Measurements from ENCODE around the gene SLC6A19. TPM values are rescaled to one million over a fixed set of nuclear protein-coding genes. Genes with fewer than 3 reads are reported as not detected.

Gene SLC6A19
- polyA plus RNA-seq, 2 donors = not detected

GRCh38 chr5:1172007-1172581 lies 29.3 kb upstream of the SLC6A19 start:
- Histone ChIP-seq H3K27ac (ENCODE audit: low read depth in 2 of 2, low read length in 1 of 2) (no peak overlapping the region), H3K36me3 (ENCODE audit: control insufficient read depth in 2 of 2, insufficient read depth in 2 of 2, low read length in 1 of 2) (no peaks in the 10 kb centered on the region), H3K9me3 (ENCODE audit: control insufficient read depth in 2 of 2, insufficient read depth in 1 of 2, low read depth in 1 of 2, low read length in 1 of 2) (no peaks in the 10 kb centered on the region), H3K27me3 (ENCODE audit: control insufficient read depth in 1 of 2, insufficient read depth in 2 of 2, low read length in 2 of 2) (no peaks in the 10 kb centered on the region), H3K4me1 (ENCODE audit: control insufficient read depth in 2 of 2, insufficient read depth in 2 of 2, low read length in 1 of 2) (no peaks in the 10 kb centered on the region), H3K4me3 (ENCODE audit: low read depth in 1 of 2, low read length in 2 of 2) (no peak overlapping the region)
- 91 to 93% methylated on average over 20 of the region's 20 CpGs for WGBS, 2 donors

GRCh38 chr5:1172670-1173404 lies 28.6 kb upstream of the SLC6A19 start:
- 85 to 90% methylated on average over 22 of the region's 22 CpGs for WGBS, 2 donors
- Histone ChIP-seq H3K27me3 (ENCODE audit: control insufficient read depth in 1 of 2, insufficient read depth in 2 of 2, low read length in 2 of 2) (no peaks in the 10 kb centered on the region), H3K4me3 (ENCODE audit: low read depth in 1 of 2, low read length in 2 of 2) (no peak overlapping the region), H3K9me3 (ENCODE audit: control insufficient read depth in 2 of 2, insufficient read depth in 1 of 2, low read depth in 1 of 2, low read length in 1 of 2) (no peaks in the 10 kb centered on the region), H3K4me1 (ENCODE audit: control insufficient read depth in 2 of 2, insufficient read depth in 2 of 2, low read length in 1 of 2) (no peaks in the 10 kb centered on the region), H3K27ac (ENCODE audit: low read depth in 2 of 2, low read length in 1 of 2) (no peak overlapping the region), H3K36me3 (ENCODE audit: control insufficient read depth in 2 of 2, insufficient read depth in 2 of 2, low read length in 1 of 2) (no peaks in the 10 kb centered on the region)

- Histone ChIP-seq H3K36me3 (ENCODE audit: control insufficient read depth in 2 of 2, insufficient read depth in 2 of 2, low read length in 1 of 2) (no peaks in the 10 kb centered on the region), H3K27me3 (ENCODE audit: control insufficient read depth in 1 of 2, insufficient read depth in 2 of 2, low read length in 2 of 2) (no peaks in the 10 kb centered on the region), H3K4me3 (ENCODE audit: low read depth in 1 of 2, low read length in 2 of 2) (no peak overlapping the region), H3K9me3 (ENCODE audit: control insufficient read depth in 2 of 2, insufficient read depth in 1 of 2, low read depth in 1 of 2, low read length in 1 of 2) (no peaks in the 10 kb centered on the region), H3K4me1 (ENCODE audit: control insufficient read depth in 2 of 2, insufficient read depth in 2 of 2, low read length in 1 of 2) (no peaks in the 10 kb centered on the region), H3K27ac (ENCODE audit: low read depth in 2 of 2, low read length in 1 of 2) (no peak overlapping the region)
- 88 to 91% methylated on average over 20 to 21 of the region's 21 CpGs for WGBS, 2 donors
These were observed 27.8 kb upstream of the SLC6A19 start for GRCh38 chr5:1173485-1174070.

DNA sequence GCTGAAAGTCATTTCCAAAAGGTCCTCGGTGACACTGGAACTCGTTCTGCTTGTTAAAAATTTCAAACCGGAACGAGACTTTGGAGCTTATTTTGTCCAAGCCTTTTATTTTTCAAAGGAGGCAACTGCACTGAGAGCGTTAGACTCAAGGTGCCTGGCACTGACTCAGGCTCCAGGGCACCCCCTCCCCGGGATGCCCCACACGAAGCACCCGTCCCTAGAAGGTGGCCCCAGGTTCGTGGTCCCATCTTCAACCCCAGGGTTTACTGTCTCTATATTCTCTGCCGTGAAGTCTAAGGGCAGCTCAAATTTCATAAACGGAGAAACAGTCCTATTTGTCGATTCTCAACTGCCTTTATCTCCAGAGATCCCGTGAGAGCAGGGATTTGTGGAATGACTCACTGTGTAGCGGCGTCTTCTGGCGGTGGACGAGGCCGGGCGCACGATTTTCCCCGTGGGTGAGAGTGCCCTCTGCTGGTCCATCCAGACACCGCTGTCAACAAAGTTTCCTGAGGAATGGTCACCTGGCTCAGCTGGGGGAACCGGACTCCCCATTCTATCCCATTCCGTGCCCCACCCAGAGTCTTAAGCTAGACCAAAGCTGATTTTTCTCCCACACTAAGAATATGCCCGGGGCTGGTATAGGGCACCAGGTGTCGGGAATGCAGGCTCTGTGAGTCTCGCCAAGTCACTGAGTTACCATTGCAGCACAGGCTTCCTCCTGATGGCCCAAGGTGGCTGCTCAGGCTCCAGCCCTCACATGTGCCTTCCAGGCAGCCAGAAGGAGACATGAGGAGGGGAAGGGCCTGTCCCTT lies 27.1 kb upstream of the SLC6A19 start:
- Histone ChIP-seq H3K27me3 (ENCODE audit: control insufficient read depth in 1 of 2, insufficient read depth in 2 of 2, low read length in 2 of 2) (no peaks in the 10 kb centered on the region), H3K36me3 (ENCODE audit: control insufficient read depth in 2 of 2, insufficient read depth in 2 of 2, low read length in 1 of 2) (no peaks in the 10 kb centered on the region), H3K4me1 (ENCODE audit: control insufficient read depth in 2 of 2, insufficient read depth in 2 of 2, low read length in 1 of 2) (no peaks in the 10 kb centered on the region), H3K4me3 (ENCODE audit: low read depth in 1 of 2, low read length in 2 of 2) (no peak overlapping the region), H3K9me3 (ENCODE audit: control insufficient read depth in 2 of 2, insufficient read depth in 1 of 2, low read depth in 1 of 2, low read length in 1 of 2) (no peaks in the 10 kb centered on the region), H3K27ac (ENCODE audit: low read depth in 2 of 2, low read length in 1 of 2) (no peak overlapping the region)
- WGBS, 2 donors = 35% methylated on average over 27 of the region's 27 CpGs

- 88 to 89% methylated on average over 8 of the region's 8 CpGs for WGBS, 2 donors
- H3K4me1 ChIP-seq (ENCODE audit: control insufficient read depth in 2 of 2, insufficient read depth in 2 of 2, low read length in 1 of 2) = no peaks in the 10 kb centered on the region
- H3K27me3 ChIP-seq (ENCODE audit: control insufficient read depth in 1 of 2, insufficient read depth in 2 of 2, low read length in 2 of 2) = no peaks in the 10 kb centered on the region
- no peaks in the 10 kb centered on the region for H3K36me3 ChIP-seq (ENCODE audit: control insufficient read depth in 2 of 2, insufficient read depth in 2 of 2, low read length in 1 of 2)
- H3K4me3 ChIP-seq (ENCODE audit: low read depth in 1 of 2, low read length in 2 of 2) = no peak overlapping the region
- no peaks in the 10 kb centered on the region for H3K9me3 ChIP-seq (ENCODE audit: control insufficient read depth in 2 of 2, insufficient read depth in 1 of 2, low read depth in 1 of 2, low read length in 1 of 2)
- H3K27ac ChIP-seq (ENCODE audit: low read depth in 2 of 2, low read length in 1 of 2) = no peak overlapping the region
These were observed 26.4 kb upstream of the SLC6A19 start for GRCh38 chr5:1175015-1175414.

DNA sequence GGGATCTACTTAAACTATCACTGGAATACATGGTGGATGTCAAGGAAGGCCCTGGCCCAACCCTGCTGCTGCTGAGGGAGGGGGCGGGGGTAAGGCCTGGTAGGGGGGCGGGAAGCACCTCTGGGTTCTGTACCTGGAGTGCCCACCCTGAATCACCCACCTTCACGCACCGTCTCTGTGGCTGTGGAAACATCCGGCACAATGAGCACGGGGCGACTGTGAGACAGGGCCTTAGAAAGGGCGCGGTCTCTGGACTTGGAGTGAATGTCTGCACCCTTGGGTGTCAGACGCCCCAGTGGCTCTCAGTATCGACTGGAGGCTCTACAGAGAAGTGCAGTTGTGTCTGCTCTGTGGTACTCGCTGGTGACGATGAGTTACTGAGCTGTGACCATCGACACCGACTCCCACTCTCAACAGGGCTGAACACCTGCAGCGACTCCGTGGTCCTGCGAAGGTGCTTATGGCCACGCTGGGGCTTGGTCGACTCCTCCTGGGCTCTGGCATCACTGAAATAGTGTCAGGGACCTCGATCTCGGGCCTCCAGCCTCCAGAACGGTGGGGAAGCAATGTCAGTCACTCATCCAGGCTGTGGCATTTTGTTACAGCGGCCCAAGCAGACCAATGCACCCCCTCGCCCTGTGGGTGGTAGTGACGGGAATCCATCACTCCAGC lies 25.5 kb upstream of the SLC6A19 start:
- 90 to 93% methylated on average over 26 of the region's 26 CpGs for WGBS, 2 donors
- Histone ChIP-seq H3K27me3 (ENCODE audit: control insufficient read depth in 1 of 2, insufficient read depth in 2 of 2, low read length in 2 of 2) (no peaks in the 10 kb centered on the region), H3K27ac (ENCODE audit: low read depth in 2 of 2, low read length in 1 of 2) (no peak overlapping the region), H3K4me1 (ENCODE audit: control insufficient read depth in 2 of 2, insufficient read depth in 2 of 2, low read length in 1 of 2) (no peaks in the 10 kb centered on the region), H3K4me3 (ENCODE audit: low read depth in 1 of 2, low read length in 2 of 2) (no peak overlapping the region), H3K36me3 (ENCODE audit: control insufficient read depth in 2 of 2, insufficient read depth in 2 of 2, low read length in 1 of 2) (no peaks in the 10 kb centered on the region), H3K9me3 (ENCODE audit: control insufficient read depth in 2 of 2, insufficient read depth in 1 of 2, low read depth in 1 of 2, low read length in 1 of 2) (no peaks in the 10 kb centered on the region)

DNA sequence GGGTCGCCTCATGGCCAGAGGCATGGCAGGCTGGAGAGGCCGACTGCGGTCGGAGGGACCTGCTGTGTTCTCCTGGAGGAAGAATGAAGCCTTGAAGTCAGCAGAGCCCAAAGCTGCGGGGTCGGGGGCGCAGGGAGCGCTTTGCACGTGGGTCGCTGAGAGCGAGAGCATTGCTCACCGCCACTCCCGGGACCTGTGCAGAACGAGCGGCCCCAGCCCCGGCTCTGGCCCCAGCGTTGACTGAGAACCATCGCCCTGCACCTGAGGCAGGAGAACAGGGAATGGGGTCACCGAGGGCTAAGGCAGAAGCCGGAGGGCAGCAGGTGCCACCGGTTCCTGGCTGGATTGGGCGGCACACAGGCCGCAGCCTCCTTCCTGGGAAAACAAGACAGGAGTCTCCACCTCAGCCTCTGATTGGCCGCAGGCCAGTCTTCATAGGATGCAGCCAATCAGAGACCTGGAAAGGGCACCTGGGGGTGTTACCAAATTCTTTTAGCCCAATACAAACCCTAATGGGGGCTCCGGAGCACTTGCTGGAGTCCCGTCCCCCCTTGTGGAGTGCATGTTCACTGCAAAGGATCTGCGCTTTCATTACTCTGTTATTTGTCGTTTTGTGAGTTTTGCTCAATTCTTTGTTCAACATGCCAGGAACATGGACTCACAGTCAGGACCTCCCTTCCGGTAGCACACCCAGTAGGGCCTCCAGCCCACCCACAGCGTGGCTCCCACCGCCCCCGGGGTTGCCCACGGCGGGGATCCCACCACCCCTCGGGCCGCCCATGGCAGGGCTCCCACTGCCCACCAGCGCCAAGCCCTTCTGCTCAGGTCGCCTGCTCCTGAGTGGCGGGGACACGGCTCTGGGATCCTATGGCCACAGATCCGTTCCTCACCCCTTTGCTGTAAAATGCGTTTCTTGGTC lies 24.7 kb upstream of the SLC6A19 start:
- H3K36me3 ChIP-seq (ENCODE audit: control insufficient read depth in 2 of 2, insufficient read depth in 2 of 2, low read length in 1 of 2) = no peaks in the 10 kb centered on the region
- H3K27ac ChIP-seq (ENCODE audit: low read depth in 2 of 2, low read length in 1 of 2) = no peak overlapping the region
- H3K9me3 ChIP-seq (ENCODE audit: control insufficient read depth in 2 of 2, insufficient read depth in 1 of 2, low read depth in 1 of 2, low read length in 1 of 2) = no peaks in the 10 kb centered on the region
- no peaks in the 10 kb centered on the region for H3K4me1 ChIP-seq (ENCODE audit: control insufficient read depth in 2 of 2, insufficient read depth in 2 of 2, low read length in 1 of 2)
- WGBS, 2 donors = 85 to 87% methylated on average over 42 of the region's 42 CpGs
- no peaks in the 10 kb centered on the region for H3K27me3 ChIP-seq (ENCODE audit: control insufficient read depth in 1 of 2, insufficient read depth in 2 of 2, low read length in 2 of 2)
- no peak overlapping the region for H3K4me3 ChIP-seq (ENCODE audit: low read depth in 1 of 2, low read length in 2 of 2)

- no peaks in the 10 kb centered on the region for H3K4me1 ChIP-seq (ENCODE audit: control insufficient read depth in 2 of 2, insufficient read depth in 2 of 2, low read length in 1 of 2)
- no peak overlapping the region for H3K4me3 ChIP-seq (ENCODE audit: low read depth in 1 of 2, low read length in 2 of 2)
- H3K36me3 ChIP-seq (ENCODE audit: control insufficient read depth in 2 of 2, insufficient read depth in 2 of 2, low read length in 1 of 2) = no peaks in the 10 kb centered on the region
- H3K9me3 ChIP-seq (ENCODE audit: control insufficient read depth in 2 of 2, insufficient read depth in 1 of 2, low read depth in 1 of 2, low read length in 1 of 2) = no peaks in the 10 kb centered on the region
- H3K27ac ChIP-seq (ENCODE audit: low read depth in 2 of 2, low read length in 1 of 2) = no peak overlapping the region
- 85 to 89% methylated on average over 15 to 29 of the region's 30 CpGs for WGBS, 2 donors
- no peaks in the 10 kb centered on the region for H3K27me3 ChIP-seq (ENCODE audit: control insufficient read depth in 1 of 2, insufficient read depth in 2 of 2, low read length in 2 of 2)
These were observed 23.4 kb upstream of the SLC6A19 start for GRCh38 chr5:1177826-1178528.
